SK-N-SH (cell line): Measurements from ENCODE around the gene SRRM4. TPM values are rescaled to one million over a fixed set of nuclear protein-coding genes. Genes with fewer than 3 reads are reported as not detected.
"Not testable (repeated sequence)": the region's sequence is repeated elsewhere in the genome, so short reads cannot be mapped to it uniquely, and the experiment has no call there.

Experiments used
- CTCF ChIA-PET: fragments of 300-600, 350-600 bp; formaldehyde crosslinking; extraction: SDS; loops from one replicate; lab custom pipeline; 2021; lab: Yijun Ruan, JAX
- POLR2A ChIA-PET: fragments of 350-600 bp; sonication (Branson Sonifier 250); formaldehyde crosslinking; extraction: SDS; loops from one replicate; lab custom pipeline; 2020; ENCODE audit warnings: antibody characterized with exemption, inconsistent platforms; lab: Yijun Ruan, JAX
- DNase-seq: peaks from one replicate; pipeline ENCODE4 v3.0.0; 2012
- H2AFZ ChIP-seq: fragments of 200-600 bp; sonication (generic); 2 replicates; pipeline ENCODE4 v1.8.1; 2016; ENCODE audit warnings: antibody characterized with exemption, mild to moderate bottlenecking, low read depth
- H3F3A ChIP-seq: fragments of 200-600 bp; sonication (generic); replicated peaks from 2 replicates; pipeline ENCODE3; 2016; ENCODE audit warnings: antibody characterized with exemption, mild to moderate bottlenecking; ENCODE audit not compliant: insufficient read depth
- H3K27ac ChIP-seq, 2 experiments: fragments of 200-500 bp in 1 of 2; fragments of 200-600 bp in 1 of 2; sonication (Bioruptor generic) in 1 of 2; sonication (generic), shearing (Covaris generic) in 1 of 2; 2 replicates each; pipeline versions ENCODE4 v1.5.1 to v1.6.1; 2014 to 2016; ENCODE audit warnings: low read depth in 2 of 2, inconsistent platforms in 1 of 2, low read length in 1 of 2, mild to moderate bottlenecking in 1 of 2, mixed read lengths in 1 of 2
- H3K27me3 ChIP-seq: fragments of 200-600 bp; sonication (generic), shearing (Covaris generic); 2 replicates; pipeline ENCODE4 v1.6.1; 2016; ENCODE audit warnings: mixed run types; ENCODE audit not compliant: insufficient read depth
- H3K36me3 ChIP-seq, 2 experiments: fragments of 200-500 bp in 1 of 2; fragments of 200-600 bp in 1 of 2; sonication (Bioruptor generic) in 1 of 2; sonication (generic) in 1 of 2; replicated peaks in 1 of 2; 2 replicates each; pipeline versions ENCODE3 to v1.5.1; 2014 to 2016; ENCODE audit warnings: low read length in 1 of 2, mild to moderate bottlenecking in 1 of 2; ENCODE audit not compliant: insufficient read depth in 2 of 2, control insufficient read depth in 1 of 2
- H3K4me1 ChIP-seq, 2 experiments: fragments of 200-500 bp in 1 of 2; fragments of 200-600 bp in 1 of 2; sonication (Bioruptor generic) in 1 of 2; sonication (generic), shearing (Covaris generic) in 1 of 2; 2 replicates each; pipeline versions ENCODE4 v1.5.1 to v1.6.1; 2014 to 2016; ENCODE audit warnings: low read depth in 1 of 2, low read length in 1 of 2, mixed run types in 1 of 2; ENCODE audit not compliant: insufficient read depth in 2 of 2, control insufficient read depth in 1 of 2
- H3K4me2 ChIP-seq: fragments of 200-600 bp; sonication (generic), shearing (Covaris generic); 2 replicates; pipeline ENCODE4 v1.6.1; 2017; ENCODE audit warnings: mixed run types
- H3K4me3 ChIP-seq, 2 experiments: fragments of 200-500 bp in 1 of 2; fragments of 200-600 bp in 1 of 2; sonication (Bioruptor generic) in 1 of 2; sonication (generic), shearing (Covaris generic) in 1 of 2; 2 replicates each; pipeline versions ENCODE4 v1.5.1 to v1.8.1; 2014 to 2016; ENCODE audit warnings: low read depth in 2 of 2, inconsistent platforms in 1 of 2, low read length in 1 of 2, mild to moderate bottlenecking in 1 of 2, mixed read lengths in 1 of 2, moderate library complexity in 1 of 2
- H3K79me2 ChIP-seq: fragments of 200-600 bp; sonication (generic); 2 replicates; pipeline ENCODE4 v1.8.1; 2017; ENCODE audit warnings: mild to moderate bottlenecking; ENCODE audit not compliant: insufficient read depth
- H3K9ac ChIP-seq: fragments of 200-600 bp; sonication (generic); 2 replicates; pipeline ENCODE4 v1.6.1; 2017; ENCODE audit warnings: mixed run types
- H3K9me2 ChIP-seq: fragments of 200-600 bp; sonication (generic); 2 replicates; pipeline ENCODE4 v1.6.1; 2017; ENCODE audit warnings: mixed run types
- H3K9me3 ChIP-seq: fragments of 200-600 bp; sonication (generic); 2 replicates; pipeline ENCODE4 v1.6.1; 2017; ENCODE audit warnings: mixed run types, mild to moderate bottlenecking, moderate library complexity
- H4K20me1 ChIP-seq: fragments of 200-600 bp; sonication (generic); 2 replicates; pipeline ENCODE4 v1.6.1; 2017; ENCODE audit warnings: mild to moderate bottlenecking, mixed run types; ENCODE audit not compliant: insufficient read depth
- EP300 ChIP-seq, 2 experiments: IDR thresholded peaks; 2 replicates each; pipeline versions ENCODE4 v1.4.0 to v1.6.1; 2012; ENCODE audit warnings: borderline replicate concordance in 1 of 2, low read depth in 1 of 2, low read length in 1 of 2
- FOSL2 ChIP-seq: IDR thresholded peaks from 2 replicates; pipeline ENCODE4 v1.4.0; 2012; ENCODE audit warnings: low read depth, mild to moderate bottlenecking, moderate library complexity, borderline replicate concordance
- FOXJ3 ChIP-seq: sonication (generic); formaldehyde crosslinking; IDR thresholded peaks from 2 replicates; pipeline ENCODE4 v1.5.1; 2020; ENCODE audit warnings: mild to moderate bottlenecking, missing genetic modification reagents
- FOXM1 ChIP-seq: IDR thresholded peaks from 2 replicates; pipeline ENCODE4 v1.4.0; 2012; ENCODE audit warnings: low read depth, mild to moderate bottlenecking
- GATA2 ChIP-seq: sonication (generic); formaldehyde crosslinking; IDR thresholded peaks from 2 replicates; pipeline ENCODE4 v1.5.0; 2020; ENCODE audit warnings: mild to moderate bottlenecking, missing genetic modification reagents
- MXI1 ChIP-seq: IDR thresholded peaks from 2 replicates; pipeline ENCODE4 v1.6.1; 2012; ENCODE audit warnings: mild to moderate bottlenecking, low read depth, low read length, improper control_type of control experiment
- NFIC ChIP-seq: IDR thresholded peaks from 2 replicates; pipeline ENCODE4 v1.4.0; 2012; ENCODE audit warnings: borderline replicate concordance
- RFX5 ChIP-seq: IDR thresholded peaks from 2 replicates; pipeline ENCODE4 v1.6.1; 2012; ENCODE audit warnings: mild to moderate bottlenecking, improper control_type of control experiment, low read length
- RXRA ChIP-seq: IDR thresholded peaks from 2 replicates; pipeline ENCODE4 v1.4.0; 2012; ENCODE audit warnings: low read depth, mild to moderate bottlenecking, borderline replicate concordance
- SMC3 ChIP-seq: IDR thresholded peaks from 2 replicates; pipeline ENCODE4 v1.6.1; 2012; ENCODE audit warnings: low read depth, low read length, improper control_type of control experiment
- TEAD4 ChIP-seq: IDR thresholded peaks from 2 replicates; pipeline ENCODE4 v1.4.0; 2012; ENCODE audit warnings: mild to moderate bottlenecking, borderline replicate concordance; ENCODE audit not compliant: insufficient read depth
- YY1 ChIP-seq: IDR thresholded peaks from 2 replicates; pipeline ENCODE4 v1.4.0; 2012; ENCODE audit warnings: low read depth, mild to moderate bottlenecking
- WGBS: methylation state at CpG from one replicate; pipeline ENCODE4 v1.1.6; 2017; ENCODE audit warnings: low lambda C conversion rate; 5-methylcytosine and 5-hydroxymethylcytosine counted together
- polyA plus RNA-seq, 3 experiments: library from polyadenylated mRNA; depleted of rRNA; stranded (reverse); fragments of >200 nt; gene quantifications; 2 replicates each; pipeline ENCODE4 v1.2.3, GENCODE V29; 2012
- TF ChIP-seq, protein P1 (sequence below): IDR thresholded peaks from 2 replicates; pipeline ENCODE4 v1.4.0; 2012; ENCODE audit warnings: low read depth
- TF ChIP-seq, protein P2 (sequence below): fragments of 200-600 bp; sonication (generic); IDR thresholded peaks from 2 replicates; pipeline ENCODE4 v1.6.1; 2017; ENCODE audit warnings: antibody characterized with exemption, mild to moderate bottlenecking, moderate library complexity
- TF ChIP-seq, protein P3 (sequence below): IDR thresholded peaks from 2 replicates; pipeline ENCODE4 v1.4.0; 2012; ENCODE audit warnings: low read depth, borderline replicate concordance

Gene SRRM4
- polyA plus RNA-seq, 1 of the 3 experiments (the other 2 are of a cell fraction): 0.03 TPM

DNA sequence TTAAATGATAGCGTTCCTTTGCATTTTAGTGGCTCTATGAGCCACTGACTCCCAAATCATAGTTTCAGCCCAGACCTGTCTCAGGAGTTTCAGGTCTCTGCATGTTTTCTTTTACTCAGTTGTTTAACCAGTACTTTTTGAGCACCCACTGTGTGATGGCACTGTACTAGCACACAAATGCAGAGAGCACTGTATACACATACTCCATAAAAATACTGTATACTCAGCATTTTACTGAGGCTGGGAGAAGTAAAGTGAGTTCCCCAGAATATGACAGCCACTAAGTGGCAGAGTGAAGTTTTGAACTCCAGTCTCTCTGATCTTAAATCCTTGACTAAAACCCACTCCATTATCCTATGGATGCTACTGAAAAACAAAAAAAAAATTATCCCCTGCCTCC is 121.4 kb downstream of the SRRM4 start:
- H3F3A ChIP-seq: no peaks in the 10 kb centered on the region
- no peaks in the 10 kb centered on the region for H3K9me2 ChIP-seq
- H3K36me3 ChIP-seq: no peaks in the 10 kb centered on the region
- no peak overlapping the region for H3K4me2 ChIP-seq
- H2AFZ ChIP-seq: no peak overlapping the region
- no peaks in the 10 kb centered on the region for H4K20me1 ChIP-seq
- WGBS: 40% methylated on average over 1 of the region's 1 CpG
- no peak overlapping the region for H3K4me3 ChIP-seq
- H3K27me3 ChIP-seq: no peaks in the 10 kb centered on the region
- no peaks in the 10 kb centered on the region for H3K9me3 ChIP-seq
- ChIA-PET CTCF (no interaction called here), POLR2A (no interaction called here)
- no peak overlapping the region for H3K9ac ChIP-seq
- no peaks in the 10 kb centered on the region for H3K79me2 ChIP-seq
- no peak overlapping the region for H3K27ac ChIP-seq
- no peaks in the 10 kb centered on the region for H3K4me1 ChIP-seq
- DNase-seq: no peak
- TF ChIP-seq SMC3: no peak
- TF ChIP-seq TEAD4: no peak
- no peak for TF ChIP-seq MXI1
- TF ChIP-seq, protein P1, sequence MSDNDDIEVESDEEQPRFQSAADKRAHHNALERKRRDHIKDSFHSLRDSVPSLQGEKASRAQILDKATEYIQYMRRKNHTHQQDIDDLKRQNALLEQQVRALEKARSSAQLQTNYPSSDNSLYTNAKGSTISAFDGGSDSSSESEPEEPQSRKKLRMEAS: no peak
- TF ChIP-seq FOXJ3 (CRISPR knock-in tag): no peak
- TF ChIP-seq, protein P2, sequence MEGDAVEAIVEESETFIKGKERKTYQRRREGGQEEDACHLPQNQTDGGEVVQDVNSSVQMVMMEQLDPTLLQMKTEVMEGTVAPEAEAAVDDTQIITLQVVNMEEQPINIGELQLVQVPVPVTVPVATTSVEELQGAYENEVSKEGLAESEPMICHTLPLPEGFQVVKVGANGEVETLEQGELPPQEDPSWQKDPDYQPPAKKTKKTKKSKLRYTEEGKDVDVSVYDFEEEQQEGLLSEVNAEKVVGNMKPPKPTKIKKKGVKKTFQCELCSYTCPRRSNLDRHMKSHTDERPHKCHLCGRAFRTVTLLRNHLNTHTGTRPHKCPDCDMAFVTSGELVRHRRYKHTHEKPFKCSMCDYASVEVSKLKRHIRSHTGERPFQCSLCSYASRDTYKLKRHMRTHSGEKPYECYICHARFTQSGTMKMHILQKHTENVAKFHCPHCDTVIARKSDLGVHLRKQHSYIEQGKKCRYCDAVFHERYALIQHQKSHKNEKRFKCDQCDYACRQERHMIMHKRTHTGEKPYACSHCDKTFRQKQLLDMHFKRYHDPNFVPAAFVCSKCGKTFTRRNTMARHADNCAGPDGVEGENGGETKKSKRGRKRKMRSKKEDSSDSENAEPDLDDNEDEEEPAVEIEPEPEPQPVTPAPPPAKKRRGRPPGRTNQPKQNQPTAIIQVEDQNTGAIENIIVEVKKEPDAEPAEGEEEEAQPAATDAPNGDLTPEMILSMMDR: no peak
- TF ChIP-seq EP300 (IDR thresholded peaks at IDR 0.05; ENCODE audit: borderline replicate concordance in 1 of 2, low read depth in 1 of 2, low read length in 1 of 2): no peak
- no peak for TF ChIP-seq FOSL2
- TF ChIP-seq, protein P3, sequence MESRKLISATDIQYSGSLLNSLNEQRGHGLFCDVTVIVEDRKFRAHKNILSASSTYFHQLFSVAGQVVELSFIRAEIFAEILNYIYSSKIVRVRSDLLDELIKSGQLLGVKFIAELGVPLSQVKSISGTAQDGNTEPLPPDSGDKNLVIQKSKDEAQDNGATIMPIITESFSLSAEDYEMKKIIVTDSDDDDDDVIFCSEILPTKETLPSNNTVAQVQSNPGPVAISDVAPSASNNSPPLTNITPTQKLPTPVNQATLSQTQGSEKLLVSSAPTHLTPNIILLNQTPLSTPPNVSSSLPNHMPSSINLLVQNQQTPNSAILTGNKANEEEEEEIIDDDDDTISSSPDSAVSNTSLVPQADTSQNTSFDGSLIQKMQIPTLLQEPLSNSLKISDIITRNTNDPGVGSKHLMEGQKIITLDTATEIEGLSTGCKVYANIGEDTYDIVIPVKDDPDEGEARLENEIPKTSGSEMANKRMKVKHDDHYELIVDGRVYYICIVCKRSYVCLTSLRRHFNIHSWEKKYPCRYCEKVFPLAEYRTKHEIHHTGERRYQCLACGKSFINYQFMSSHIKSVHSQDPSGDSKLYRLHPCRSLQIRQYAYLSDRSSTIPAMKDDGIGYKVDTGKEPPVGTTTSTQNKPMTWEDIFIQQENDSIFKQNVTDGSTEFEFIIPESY: no peak
- TF ChIP-seq FOXM1: no peak
- TF ChIP-seq RFX5: no peak
- no peak for TF ChIP-seq RXRA
- TF ChIP-seq YY1: no peak
- TF ChIP-seq GATA2 (CRISPR knock-in tag): no peak
- no peak for TF ChIP-seq NFIC

DNA sequence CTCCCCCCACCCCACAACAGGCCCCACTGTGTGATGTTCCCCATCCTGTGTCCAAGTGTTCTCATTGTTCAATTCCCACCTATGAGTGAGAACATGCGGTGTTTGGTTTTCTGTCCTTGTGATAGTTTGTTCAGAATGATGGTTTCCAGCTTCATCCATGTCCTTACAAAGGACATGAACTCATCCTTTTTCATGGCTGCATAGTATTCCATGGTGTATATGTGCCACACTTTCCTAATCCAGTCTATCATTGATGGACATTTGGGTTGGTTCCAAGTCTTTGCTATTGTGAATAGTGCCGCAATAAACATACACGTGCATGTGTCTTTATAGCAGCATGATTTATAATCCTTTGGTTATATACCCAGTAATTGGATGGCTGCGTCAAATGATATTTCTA is 123.6 kb downstream of the SRRM4 start:
- H2AFZ ChIP-seq, H3K79me2 ChIP-seq, H3K9me2 ChIP-seq, H3K36me3 ChIP-seq, H4K20me1 ChIP-seq, H3K4me3 ChIP-seq, H3K4me2 ChIP-seq, H3F3A ChIP-seq, H3K4me1 ChIP-seq, H3K27me3 ChIP-seq, POLR2A ChIA-PET, H3K9me3 ChIP-seq, H3K9ac ChIP-seq, DNase-seq, H3K27ac ChIP-seq: not testable (repeated sequence)
- CTCF ChIA-PET: interaction anchor here (1.4 kb wide), 2 partner anchors 10 to 68 kb away, joined by 3 read pairs; no protein-coding TSS in a partner anchor
- WGBS: 60% methylated on average over 4 of the region's 4 CpGs
